ENCODE results near the gene FREY1. TPM values are rescaled to one million over a fixed set of nuclear protein-coding genes. Genes with fewer than 3 reads are reported as not detected.
A peak's percentile ranks its signal among the peaks of the same experiment; 100 is the strongest.
"Not testable (repeated sequence)": the region's sequence is repeated elsewhere in the genome, so short reads cannot be mapped to it uniquely, and the experiment has no call there.

The FREY1 gene
- total RNA-seq, 3 donors from 2014 or later: 0.48 to 3.2 (median 0.98) TPM

GRCh38 chr11:45900916-45901617 is 6.0 kb downstream of the FREY1 start:
- Histone ChIP-seq H3K27ac (peak overlapping the region; percentile 23 to 36), H3K4me3 (peak overlapping the region; percentile 52 to 84 (median 63)), H3K27me3 (no peaks in the 10 kb centered on the region), H3K4me1 (peaks cover 4 to 6% of the 10 kb centered on the region in 2 donors), H3K36me3 (no peaks in the 10 kb centered on the region), H3K9me3 (no peaks in the 10 kb centered on the region)
- DNase-seq (ENCODE audit: low spot score in 2 of 2): no peak
- no peak for TF ChIP-seq POLR2AphosphoS5 (IDR thresholded peaks at IDR 0.05)
- no peak for TF ChIP-seq POLR2A (IDR thresholded peaks at IDR 0.05)
- TF ChIP-seq, protein P1, sequence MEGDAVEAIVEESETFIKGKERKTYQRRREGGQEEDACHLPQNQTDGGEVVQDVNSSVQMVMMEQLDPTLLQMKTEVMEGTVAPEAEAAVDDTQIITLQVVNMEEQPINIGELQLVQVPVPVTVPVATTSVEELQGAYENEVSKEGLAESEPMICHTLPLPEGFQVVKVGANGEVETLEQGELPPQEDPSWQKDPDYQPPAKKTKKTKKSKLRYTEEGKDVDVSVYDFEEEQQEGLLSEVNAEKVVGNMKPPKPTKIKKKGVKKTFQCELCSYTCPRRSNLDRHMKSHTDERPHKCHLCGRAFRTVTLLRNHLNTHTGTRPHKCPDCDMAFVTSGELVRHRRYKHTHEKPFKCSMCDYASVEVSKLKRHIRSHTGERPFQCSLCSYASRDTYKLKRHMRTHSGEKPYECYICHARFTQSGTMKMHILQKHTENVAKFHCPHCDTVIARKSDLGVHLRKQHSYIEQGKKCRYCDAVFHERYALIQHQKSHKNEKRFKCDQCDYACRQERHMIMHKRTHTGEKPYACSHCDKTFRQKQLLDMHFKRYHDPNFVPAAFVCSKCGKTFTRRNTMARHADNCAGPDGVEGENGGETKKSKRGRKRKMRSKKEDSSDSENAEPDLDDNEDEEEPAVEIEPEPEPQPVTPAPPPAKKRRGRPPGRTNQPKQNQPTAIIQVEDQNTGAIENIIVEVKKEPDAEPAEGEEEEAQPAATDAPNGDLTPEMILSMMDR (IDR thresholded peaks at IDR 0.05): no peak
- intact Hi-C loops (cut with DNase I; ENCODE audit: low total_unique reads): no loop called here

GRCh38 chr11:45900175-45900800 is 6.8 kb downstream of the FREY1 start:
- H3K27me3 ChIP-seq; H3K4me1 ChIP-seq; DNase-seq (ENCODE audit: low spot score in 2 of 2); H3K9me3 ChIP-seq; H3K36me3 ChIP-seq; intact Hi-C loops (cut with DNase I; ENCODE audit: low total_unique reads): not testable (repeated sequence)
- peak overlapping the region; percentile 68 to 84 for H3K27ac ChIP-seq
- H3K4me3 ChIP-seq: peak overlapping the region; percentile 52 to 84 (median 63)

- peak; percentile 67 to 76 for DNase-seq (ENCODE audit: low spot score in 2 of 2)
- Histone ChIP-seq H3K4me3 (peak overlapping the region; percentile 52 to 84 (median 63)), H3K36me3 (no peaks in the 10 kb centered on the region), H3K4me1 (peaks cover 4 to 6% of the 10 kb centered on the region in 2 donors), H3K27me3 (no peaks in the 10 kb centered on the region), H3K27ac (peak overlapping the region; percentile 68 to 84), H3K9me3 (no peaks in the 10 kb centered on the region)
- intact Hi-C loops (cut with DNase I; ENCODE audit: low total_unique reads): no loop called here
- TF ChIP-seq, protein P1 (IDR thresholded peaks at IDR 0.05): no peak
- TF ChIP-seq POLR2AphosphoS5 (IDR thresholded peaks at IDR 0.05) (peak in 1 of 3 donors; percentile 52), POLR2A (IDR thresholded peaks at IDR 0.05) (no peak)
These were observed 7.5 kb downstream of the FREY1 start for GRCh38 chr11:45899448-45900174.

- Histone ChIP-seq H3K27ac (peak overlapping the region; percentile 68 to 84), H3K4me1 (peaks cover 4 to 6% of the 10 kb centered on the region in 2 donors), H3K9me3 (no peaks in the 10 kb centered on the region), H3K4me3 (peak overlapping the region; percentile 52 to 84 (median 63)), H3K27me3 (no peaks in the 10 kb centered on the region), H3K36me3 (no peaks in the 10 kb centered on the region)
- DNase-seq (ENCODE audit: low spot score in 2 of 2): no peak
- no peak for TF ChIP-seq POLR2AphosphoS5 (IDR thresholded peaks at IDR 0.05)
- TF ChIP-seq POLR2A (IDR thresholded peaks at IDR 0.05): no peak
- TF ChIP-seq, protein P1 (IDR thresholded peaks at IDR 0.05): no peak
- intact Hi-C loops (cut with DNase I; ENCODE audit: low total_unique reads): no loop called here
These were observed 8.0 kb downstream of the FREY1 start for GRCh38 chr11:45899086-45899447.

GRCh38 chr11:45897556-45897955 is 9.5 kb downstream of the FREY1 start:
- H3K27me3 ChIP-seq: no peaks in the 10 kb centered on the region
- no peaks in the 10 kb centered on the region for H3K9me3 ChIP-seq
- intact Hi-C loops (cut with DNase I; ENCODE audit: low total_unique reads): no loop called here
- H3K36me3 ChIP-seq: no peaks in the 10 kb centered on the region
- no peak for DNase-seq (ENCODE audit: low spot score in 2 of 2)
- peaks cover 4 to 6% of the 10 kb centered on the region in 2 donors for H3K4me1 ChIP-seq
- no peak overlapping the region for H3K4me3 ChIP-seq
- TF ChIP-seq POLR2AphosphoS5 (IDR thresholded peaks at IDR 0.05) (no peak), POLR2A (IDR thresholded peaks at IDR 0.05) (no peak)
- no peak overlapping the region for H3K27ac ChIP-seq
